Ishikawa (cell line): ENCODE data around the gene FRMD4B.

Experiments used
- CREB1 ChIP-seq: IDR thresholded peaks from 2 replicates; pipeline ENCODE4 v1.6.1; 2012; ENCODE audit warnings: low read depth
- EP300 ChIP-seq: IDR thresholded peaks from 2 replicates; pipeline ENCODE4 v1.6.1; 2012; ENCODE audit warnings: borderline replicate concordance
- RAD21 ChIP-seq: IDR thresholded peaks from 2 replicates; pipeline ENCODE4 v1.6.1; 2012; ENCODE audit warnings: low read depth
- TEAD4 ChIP-seq: IDR thresholded peaks from 2 replicates; pipeline ENCODE4 v1.6.1; 2012
- YY1 ChIP-seq: IDR thresholded peaks from 2 replicates; pipeline ENCODE4 v1.6.1; 2012; ENCODE audit warnings: low read depth
- ZBTB7A ChIP-seq: IDR thresholded peaks from 2 replicates; pipeline ENCODE4 v1.6.1; 2012; ENCODE audit warnings: low read depth

DNA sequence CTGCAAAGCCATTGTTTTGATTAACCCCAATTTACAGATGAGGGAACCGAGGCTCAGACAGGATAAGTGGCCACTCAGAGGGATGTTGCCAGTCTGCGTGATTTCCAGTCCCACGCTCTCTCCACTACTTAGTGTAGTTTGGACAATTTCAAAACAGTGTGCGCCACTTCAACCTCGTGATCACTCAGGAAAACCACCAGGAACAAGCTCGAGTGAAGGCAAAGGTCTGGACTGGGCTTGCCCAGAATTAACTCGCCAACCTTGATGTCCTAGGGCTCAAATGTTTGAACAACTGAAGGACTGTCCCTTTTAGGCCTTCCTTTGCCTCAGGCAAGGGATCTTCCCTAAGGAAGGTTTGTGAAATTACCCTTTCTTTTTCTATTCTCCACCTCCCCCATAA lies 139.3 kb downstream of the FRMD4B start:
- TF ChIP-seq YY1 (no peak), ZBTB7A (no peak), CREB1 (no peak), EP300 (no peak), TEAD4 (no peak), RAD21 (no peak)
